Stimulated activated CD4-positive, alpha-beta T cell treated with anti-CD3 and anti-CD28 coated beads, Interleukin-4, amount 100 ng/mL, for 1 hour (primary cell): ENCODE measurements around the gene SELP.
A peak's percentile ranks its signal among the peaks of the same experiment; 100 is the strongest.

ENCODE experiments used
- DNase-seq: peaks from one replicate; pipeline ENCODE4 v3.0.0-alpha.2; 2020

The SELP gene

GRCh38 chr1:169574336-169574735 lies 55.6 kb downstream of the SELP start:
- DNase-seq, result no peak

GRCh38 chr1:169572187-169572586 lies 57.7 kb downstream of the SELP start:
- no peak for DNase-seq

GRCh38 chr1:169571450-169571849 lies 58.5 kb downstream of the SELP start:
- no peak for DNase-seq

GRCh38 chr1:169570172-169570574 lies 59.8 kb downstream of the SELP start:
- no peak for DNase-seq

GRCh38 chr1:169568497-169568896 lies 61.4 kb downstream of the SELP start:
- DNase-seq, result no peak

- no peak for DNase-seq
Observed at GRCh38 chr1:169565335-169566271, 64.3 kb downstream of the SELP start.

- no peak for DNase-seq
Observed at GRCh38 chr1:169563650-169564049, 66.3 kb downstream of the SELP start.

- DNase-seq, result no peak
Observed at GRCh38 chr1:169563019-169563615, 66.8 kb downstream of the SELP start.

GRCh38 chr1:169561692-169562091 lies 68.2 kb downstream of the SELP start:
- DNase-seq, result no peak

- no peak for DNase-seq
Observed at GRCh38 chr1:169557131-169557530, 72.8 kb downstream of the SELP start.

- DNase-seq, result no peak
Observed at GRCh38 chr1:169550294-169550693, 79.6 kb downstream of the SELP start.

GRCh38 chr1:169548282-169548681 lies 81.6 kb downstream of the SELP start:
- no peak for DNase-seq

- peak; percentile 14 for DNase-seq
Observed at GRCh38 chr1:169546087-169546995, 83.6 kb downstream of the SELP start.

GRCh38 chr1:169545472-169545871 lies 84.5 kb downstream of the SELP start:
- DNase-seq, result no peak

- no peak for DNase-seq
Observed at GRCh38 chr1:169538998-169539871, 90.7 kb downstream of the SELP start.
